ENCODE results near the gene CEMIP.

CEMIP gene

GRCh38 chr15:80892414-80892813 lies 113.2 kb downstream of the CEMIP start (continued):
- no peak for TF ChIP-seq ZNF555 (tag by site-specific recombination; conservative IDR thresholded peaks at IDR 0.05)
- no peak for TF ChIP-seq ZXDB (tag by site-specific recombination; IDR thresholded peaks at IDR 0.05)
- TF ChIP-seq ZNF133 (tag by site-specific recombination; IDR thresholded peaks at IDR 0.05), result no peak
- no peak for TF ChIP-seq ZNF114 (tag by site-specific recombination; IDR thresholded peaks at IDR 0.05)
- TF ChIP-seq ZNF623 (tag by site-specific recombination; IDR thresholded peaks at IDR 0.05), result no peak
- TF ChIP-seq ZNF223 (tag by site-specific recombination; IDR thresholded peaks at IDR 0.05), result no peak

GRCh38 chr15:80893777-80894176 lies 114.6 kb downstream of the CEMIP start:
- H3K36me3 ChIP-seq (ENCODE audit: control insufficient read depth in 2 of 2, insufficient read depth in 1 of 2, low read length in 2 of 2), result no peaks in the 10 kb centered on the region; a peak in 1 of 3 replicates
- H3K27ac ChIP-seq (ENCODE audit: extremely low read depth, low read depth, low read length), result no peak overlapping the region
- no peaks in the 10 kb centered on the region for H3K9me3 ChIP-seq (ENCODE audit: control insufficient read depth, insufficient read depth, low read depth, low read length)
- ChIA-PET CTCF (interaction anchor here (1.0 kb wide), 1 partner anchor 115 kb away, joined by 3 read pairs; the partner anchor contains the start of gene CEMIP), POLR2A (no interaction called here)
- TF ChIP-seq ZNF426 (tag by site-specific recombination; IDR thresholded peaks at IDR 0.05) (no peak), HOXA7 (CRISPR knock-in tag; IDR thresholded peaks at IDR 0.05; ENCODE audit: borderline replicate concordance) (no peak), ZNF560 (tag by site-specific recombination; IDR thresholded peaks at IDR 0.05; ENCODE audit: borderline replicate concordance) (no peak), ZNF610 (tag by site-specific recombination; IDR thresholded peaks at IDR 0.05; ENCODE audit: borderline replicate concordance) (no peak), EGR2 (tag by site-specific recombination; IDR thresholded peaks at IDR 0.05; ENCODE audit: low read depth) (no peak), ZNF473 (tag by site-specific recombination; IDR thresholded peaks at IDR 0.05) (no peak), ZNF133 (tag by site-specific recombination; IDR thresholded peaks at IDR 0.05) (no peak), ZNF26 (tag by site-specific recombination; IDR thresholded peaks at IDR 0.05) (no peak), ZNF707 (tag by site-specific recombination; IDR thresholded peaks at IDR 0.05) (no peak), GLI2 (tag by site-specific recombination; IDR thresholded peaks at IDR 0.05; ENCODE audit: borderline replicate concordance, low read depth) (no peak), ZNF585B (tag by site-specific recombination; IDR thresholded peaks at IDR 0.05) (no peak), ZNF48 (tag by site-specific recombination; IDR thresholded peaks at IDR 0.05) (no peak)
- TF ChIP-seq, protein P1, sequence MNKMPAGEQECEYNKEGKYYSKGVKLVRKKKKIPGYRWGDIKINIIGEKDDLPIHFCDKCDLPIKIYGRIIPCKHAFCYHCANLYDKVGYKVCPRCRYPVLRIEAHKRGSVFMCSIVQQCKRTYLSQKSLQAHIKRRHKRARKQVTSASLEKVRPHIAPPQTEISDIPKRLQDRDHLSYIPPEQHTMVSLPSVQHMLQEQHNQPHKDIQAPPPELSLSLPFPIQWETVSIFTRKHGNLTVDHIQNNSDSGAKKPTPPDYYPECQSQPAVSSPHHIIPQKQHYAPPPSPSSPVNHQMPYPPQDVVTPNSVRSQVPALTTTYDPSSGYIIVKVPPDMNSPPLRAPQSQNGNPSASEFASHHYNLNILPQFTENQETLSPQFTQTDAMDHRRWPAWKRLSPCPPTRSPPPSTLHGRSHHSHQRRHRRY (tag by site-specific recombination; IDR thresholded peaks at IDR 0.05), result no peak
- TF ChIP-seq, protein P2, sequence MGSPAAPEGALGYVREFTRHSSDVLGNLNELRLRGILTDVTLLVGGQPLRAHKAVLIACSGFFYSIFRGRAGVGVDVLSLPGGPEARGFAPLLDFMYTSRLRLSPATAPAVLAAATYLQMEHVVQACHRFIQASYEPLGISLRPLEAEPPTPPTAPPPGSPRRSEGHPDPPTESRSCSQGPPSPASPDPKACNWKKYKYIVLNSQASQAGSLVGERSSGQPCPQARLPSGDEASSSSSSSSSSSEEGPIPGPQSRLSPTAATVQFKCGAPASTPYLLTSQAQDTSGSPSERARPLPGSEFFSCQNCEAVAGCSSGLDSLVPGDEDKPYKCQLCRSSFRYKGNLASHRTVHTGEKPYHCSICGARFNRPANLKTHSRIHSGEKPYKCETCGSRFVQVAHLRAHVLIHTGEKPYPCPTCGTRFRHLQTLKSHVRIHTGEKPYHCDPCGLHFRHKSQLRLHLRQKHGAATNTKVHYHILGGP (tag by site-specific recombination; IDR thresholded peaks at IDR 0.05), result no peak
- TF ChIP-seq, protein P3, sequence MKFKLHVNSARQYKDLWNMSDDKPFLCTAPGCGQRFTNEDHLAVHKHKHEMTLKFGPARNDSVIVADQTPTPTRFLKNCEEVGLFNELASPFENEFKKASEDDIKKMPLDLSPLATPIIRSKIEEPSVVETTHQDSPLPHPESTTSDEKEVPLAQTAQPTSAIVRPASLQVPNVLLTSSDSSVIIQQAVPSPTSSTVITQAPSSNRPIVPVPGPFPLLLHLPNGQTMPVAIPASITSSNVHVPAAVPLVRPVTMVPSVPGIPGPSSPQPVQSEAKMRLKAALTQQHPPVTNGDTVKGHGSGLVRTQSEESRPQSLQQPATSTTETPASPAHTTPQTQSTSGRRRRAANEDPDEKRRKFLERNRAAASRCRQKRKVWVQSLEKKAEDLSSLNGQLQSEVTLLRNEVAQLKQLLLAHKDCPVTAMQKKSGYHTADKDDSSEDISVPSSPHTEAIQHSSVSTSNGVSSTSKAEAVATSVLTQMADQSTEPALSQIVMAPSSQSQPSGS (tag by site-specific recombination; IDR thresholded peaks at IDR 0.05; ENCODE audit: low read depth), result no peak
- TF ChIP-seq, protein P4, sequence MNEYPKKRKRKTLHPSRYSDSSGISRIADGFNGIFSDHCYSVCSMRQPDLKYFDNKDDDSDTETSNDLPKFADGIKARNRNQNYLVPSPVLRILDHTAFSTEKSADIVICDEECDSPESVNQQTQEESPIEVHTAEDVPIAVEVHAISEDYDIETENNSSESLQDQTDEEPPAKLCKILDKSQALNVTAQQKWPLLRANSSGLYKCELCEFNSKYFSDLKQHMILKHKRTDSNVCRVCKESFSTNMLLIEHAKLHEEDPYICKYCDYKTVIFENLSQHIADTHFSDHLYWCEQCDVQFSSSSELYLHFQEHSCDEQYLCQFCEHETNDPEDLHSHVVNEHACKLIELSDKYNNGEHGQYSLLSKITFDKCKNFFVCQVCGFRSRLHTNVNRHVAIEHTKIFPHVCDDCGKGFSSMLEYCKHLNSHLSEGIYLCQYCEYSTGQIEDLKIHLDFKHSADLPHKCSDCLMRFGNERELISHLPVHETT (tag by site-specific recombination; IDR thresholded peaks at IDR 0.05), result no peak
- H3K4me3 ChIP-seq (ENCODE audit: low read depth, low read length), result no peak overlapping the region
- H3K4me1 ChIP-seq (ENCODE audit: control insufficient read depth, insufficient read depth, low read length), result no peaks in the 10 kb centered on the region

Measured in HEK293 (cell line).